ENCODE measurements around the gene PHF12.

The PHF12 gene

GRCh38 chr17:28861393-28862203 lies 89.7 kb downstream of the PHF12 start:
- FAIRE-seq = no peak

DNA sequence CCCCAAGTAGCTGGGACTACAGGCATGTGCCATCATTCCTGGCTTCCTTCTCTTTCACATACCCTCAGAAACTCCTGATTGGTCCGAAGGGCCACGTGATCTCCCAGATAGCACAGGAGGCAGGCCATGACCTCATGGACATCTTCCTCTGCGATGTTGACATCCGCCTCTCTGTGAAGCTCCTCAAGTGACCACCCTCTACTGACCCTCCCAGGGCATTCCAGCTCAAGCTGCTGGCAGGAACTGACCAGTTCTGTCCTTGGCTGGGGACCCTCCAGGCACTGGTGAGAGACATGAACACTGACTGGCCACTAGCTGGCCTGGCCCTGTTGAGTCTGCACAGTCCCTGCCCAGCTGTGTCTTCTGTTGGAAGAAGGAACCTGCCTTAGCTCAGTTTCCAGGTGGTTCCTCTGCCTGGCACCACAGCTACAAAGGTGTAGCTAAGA lies 90.9 kb downstream of the PHF12 start:
- FAIRE-seq (no peak), DNase-seq (ENCODE audit: low spot score) (no peak)

More at GRCh38 chr17:28861393-28862203, 89.7 kb downstream of the PHF12 start:
- DNase-seq (ENCODE audit: low spot score) = no peak

GRCh38 chr17:28858801-28859355 lies 92.4 kb downstream of the PHF12 start:
- FAIRE-seq (no peak), DNase-seq (ENCODE audit: low spot score) (no peak)

DNA sequence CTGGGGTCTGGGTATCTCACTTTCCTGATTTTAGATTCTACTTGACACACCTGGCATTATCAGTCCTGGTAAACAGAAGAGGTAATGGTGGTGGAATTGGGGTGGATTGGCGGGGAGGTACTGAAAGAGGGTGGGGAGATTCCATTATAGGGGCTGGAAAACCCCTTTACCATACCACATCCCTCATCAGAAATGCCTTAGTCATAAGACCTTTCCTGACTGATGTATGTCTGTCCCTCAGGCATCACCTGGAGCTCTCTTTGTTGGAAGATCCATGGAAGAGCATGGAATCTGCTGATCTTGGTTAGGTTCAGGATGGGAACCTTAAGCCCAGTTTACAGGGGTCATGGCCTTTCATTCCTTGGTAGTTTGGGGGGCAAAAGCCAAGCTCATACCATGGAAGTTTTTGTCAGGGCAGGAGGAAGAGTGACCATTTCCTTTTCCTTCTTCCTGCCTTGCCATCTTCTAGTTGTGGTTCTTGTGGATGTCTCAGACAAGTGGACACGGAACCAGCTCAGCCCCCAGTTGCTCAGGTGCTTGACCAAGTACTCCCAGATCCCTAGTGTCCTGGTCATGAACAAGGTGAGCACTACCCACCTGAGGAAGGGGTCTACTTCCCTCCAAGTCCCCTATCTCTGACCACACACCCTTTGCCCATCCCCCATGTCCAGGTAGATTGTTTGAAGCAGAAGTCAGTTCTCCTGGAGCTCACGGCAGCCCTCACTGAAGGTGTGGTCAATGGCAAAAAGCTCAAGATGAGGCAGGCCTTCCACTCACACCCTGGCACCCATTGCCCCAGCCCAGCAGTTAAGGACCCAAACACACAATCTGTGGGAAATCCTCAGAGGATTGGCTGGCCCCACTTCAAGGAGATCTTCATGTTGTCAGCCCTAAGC lies 93.2 kb downstream of the PHF12 start:
- no peak for DNase-seq (ENCODE audit: low spot score)
- no peak for FAIRE-seq

DNA sequence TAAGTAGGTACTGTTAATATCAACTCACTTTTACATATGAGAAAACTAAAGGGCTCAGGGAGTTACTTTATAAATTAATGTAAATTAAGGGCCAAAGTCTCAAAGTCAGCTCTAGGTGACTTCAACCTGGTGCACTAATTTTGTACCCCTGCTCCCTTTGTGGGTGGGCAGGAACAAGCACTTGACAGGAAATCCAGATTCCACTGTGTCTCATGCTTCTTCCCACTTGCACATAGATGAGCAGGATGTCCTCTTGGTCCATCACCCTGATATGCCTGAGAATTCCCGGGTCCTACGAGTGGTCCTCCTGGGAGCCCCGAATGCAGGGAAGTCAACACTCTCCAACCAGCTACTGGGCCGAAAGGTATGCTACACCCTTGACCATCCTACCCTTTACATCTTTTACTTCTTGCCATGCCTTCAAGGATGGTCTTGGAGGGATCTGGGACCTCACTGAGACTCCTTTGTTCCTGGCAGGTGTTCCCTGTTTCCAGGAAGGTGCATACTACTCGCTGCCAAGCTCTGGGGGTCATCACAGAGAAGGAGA lies 95.2 kb downstream of the PHF12 start:
- DNase-seq (ENCODE audit: low spot score) (no peak), FAIRE-seq (no peak)

GRCh38 chr17:28855336-28855679 lies 96.0 kb downstream of the PHF12 start:
- DNase-seq (ENCODE audit: low spot score) (no peak), FAIRE-seq (no peak)

Measured in urothelium cell line (cell line).